SK-N-SH treated with all-trans-retinoic acid at 6 μM for 48 hours (cell line): ENCODE measurements around the gene SIX2.
A peak's percentile ranks its signal among the peaks of the same experiment; 100 is the strongest.

Experiments used
- ATAC-seq: fragments of 200-7000 bp; cut with Tn5 transposase; 3 replicates; pipeline ENCODE4 v1.9.1; 2020; ENCODE audit warnings: mild to moderate bottlenecking, moderate library complexity
- ESRRG ChIP-seq: fragments of 250-450 bp; sonication (Bioruptor Pico); IDR thresholded peaks from 2 replicates; pipeline ENCODE4 v1.6.1; 2021; ENCODE audit warnings: mild to moderate bottlenecking
- ISL1 ChIP-seq: fragments of 250-450 bp; sonication (Bioruptor Pico); IDR thresholded peaks from 2 replicates; pipeline ENCODE4 v2.1.2; 2022; ENCODE audit warnings: mild to moderate bottlenecking, moderate library complexity
- OSR1 ChIP-seq: fragments of 250-450 bp; sonication (Bioruptor Pico); IDR thresholded peaks from 2 replicates; pipeline ENCODE4 v1.8.0; 2022; ENCODE audit warnings: moderate library complexity, mild to moderate bottlenecking, inconsistent platforms
- PATZ1 ChIP-seq: fragments of 250-450 bp; sonication (Bioruptor Pico); IDR thresholded peaks from 2 replicates; pipeline ENCODE4 v1.8.0; 2020; ENCODE audit warnings: mild to moderate bottlenecking, moderate library complexity, borderline replicate concordance
- RARB ChIP-seq: fragments of 250-450 bp; sonication (Bioruptor Pico); IDR thresholded peaks from 2 replicates; pipeline ENCODE4 v1.8.0; 2021; ENCODE audit warnings: mild to moderate bottlenecking, moderate library complexity
- SNAI2 ChIP-seq: fragments of 250-450 bp; sonication (Bioruptor Pico); IDR thresholded peaks from 2 replicates; pipeline ENCODE4 v1.5.0; 2020; ENCODE audit warnings: mild to moderate bottlenecking, moderate library complexity
- TCF4 ChIP-seq: fragments of 250-450 bp; sonication (Bioruptor Pico); IDR thresholded peaks from 2 replicates; pipeline ENCODE4 v1.8.0; 2021; ENCODE audit warnings: mild to moderate bottlenecking, moderate library complexity, borderline replicate concordance
- TOX ChIP-seq: fragments of 250-450 bp; sonication (Bioruptor Pico); IDR thresholded peaks from 2 replicates; pipeline ENCODE4 v1.8.0; 2021; ENCODE audit warnings: mild to moderate bottlenecking, moderate library complexity, borderline replicate concordance
- ZC3H10 ChIP-seq: fragments of 250-450 bp; sonication (Bioruptor Pico); IDR thresholded peaks from 2 replicates; pipeline ENCODE4 v1.5.1; 2021; ENCODE audit warnings: mild to moderate bottlenecking, moderate library complexity
- ZFP3 ChIP-seq: fragments of 250-450 bp; sonication (Bioruptor Pico); IDR thresholded peaks from 2 replicates; pipeline ENCODE4 v1.5.0; 2020; ENCODE audit warnings: mild to moderate bottlenecking, moderate library complexity
- TF ChIP-seq, protein P1 (sequence below): fragments of 250-450 bp; sonication (Bioruptor Pico); IDR thresholded peaks from 2 replicates; pipeline ENCODE4 v1.5.1; 2021; ENCODE audit warnings: mild to moderate bottlenecking, moderate library complexity
- TF ChIP-seq, protein P2 (sequence below): fragments of 250-450 bp; sonication (Bioruptor Pico); IDR thresholded peaks from 2 replicates; pipeline ENCODE4 v1.5.0; 2020; ENCODE audit warnings: mild to moderate bottlenecking, moderate library complexity
- TF ChIP-seq, protein P3 (sequence below): fragments of 250-450 bp; sonication (Bioruptor Pico); IDR thresholded peaks from 2 replicates; pipeline ENCODE4 v1.5.1; 2020; ENCODE audit warnings: low read depth, mild to moderate bottlenecking, moderate library complexity

Gene SIX2

DNA sequence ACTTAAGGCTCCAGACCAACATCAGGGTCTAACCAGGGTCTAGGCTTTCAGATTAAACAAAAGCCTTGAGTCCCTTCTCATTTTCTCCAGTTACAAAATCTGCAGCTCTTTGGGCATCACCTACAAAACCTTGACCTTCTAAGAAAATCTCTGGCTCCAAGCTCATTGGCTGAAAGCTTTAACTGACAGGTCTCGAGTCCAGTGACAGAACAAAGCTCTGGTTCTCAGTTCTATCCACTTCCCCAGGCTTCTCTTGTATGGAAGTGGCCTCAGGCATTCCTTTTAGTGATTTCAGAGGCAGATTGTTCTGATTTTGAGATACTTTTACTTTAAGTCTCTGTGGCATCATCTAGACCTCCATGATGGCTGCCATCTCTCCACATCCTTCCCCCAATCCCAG, 11.3 kb downstream of the SIX2 start (continued):
- TF ChIP-seq, protein P1, sequence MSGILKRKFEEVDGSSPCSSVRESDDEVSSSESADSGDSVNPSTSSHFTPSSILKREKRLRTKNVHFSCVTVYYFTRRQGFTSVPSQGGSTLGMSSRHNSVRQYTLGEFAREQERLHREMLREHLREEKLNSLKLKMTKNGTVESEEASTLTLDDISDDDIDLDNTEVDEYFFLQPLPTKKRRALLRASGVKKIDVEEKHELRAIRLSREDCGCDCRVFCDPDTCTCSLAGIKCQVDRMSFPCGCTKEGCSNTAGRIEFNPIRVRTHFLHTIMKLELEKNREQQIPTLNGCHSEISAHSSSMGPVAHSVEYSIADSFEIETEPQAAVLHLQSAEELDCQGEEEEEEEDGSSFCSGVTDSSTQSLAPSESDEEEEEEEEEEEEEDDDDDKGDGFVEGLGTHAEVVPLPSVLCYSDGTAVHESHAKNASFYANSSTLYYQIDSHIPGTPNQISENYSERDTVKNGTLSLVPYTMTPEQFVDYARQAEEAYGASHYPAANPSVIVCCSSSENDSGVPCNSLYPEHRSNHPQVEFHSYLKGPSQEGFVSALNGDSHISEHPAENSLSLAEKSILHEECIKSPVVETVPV, result no peak
- TF ChIP-seq ZFP3, result no peak
- no peak for TF ChIP-seq RARB (CRISPR knock-in tag)

DNA sequence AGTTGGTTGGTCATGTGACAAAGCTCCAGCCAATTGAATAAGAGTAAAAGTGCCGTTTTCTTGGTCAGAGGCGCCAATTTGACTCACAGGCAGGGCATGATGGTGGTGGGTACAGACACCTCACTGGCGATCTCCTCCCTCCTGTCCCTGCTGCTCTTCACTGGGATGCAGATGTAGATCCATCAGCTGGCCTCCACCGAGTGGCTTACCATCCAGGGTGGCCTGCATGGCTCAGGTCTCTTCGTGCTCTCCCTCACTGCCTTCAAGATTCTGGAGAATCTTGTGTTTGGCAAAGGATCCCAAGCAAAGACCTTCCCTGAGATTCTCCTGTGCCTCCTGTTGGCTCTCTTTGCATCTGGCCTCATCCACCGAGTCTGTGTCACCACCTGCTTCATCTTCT, 12.9 kb downstream of the SIX2 start:
- no peak for TF ChIP-seq PATZ1 (CRISPR knock-in tag)
- ATAC-seq, result no peak

GRCh38 chr2:44994377-44994776, 14.9 kb downstream of the SIX2 start:
- no peak for ATAC-seq
- TF ChIP-seq ZFP3 (no peak), SNAI2 (CRISPR knock-in tag) (no peak), TCF4 (0 out of 2 replicates have a peak, but pooled peaks have one; percentile 29)
- TF ChIP-seq, protein P2, sequence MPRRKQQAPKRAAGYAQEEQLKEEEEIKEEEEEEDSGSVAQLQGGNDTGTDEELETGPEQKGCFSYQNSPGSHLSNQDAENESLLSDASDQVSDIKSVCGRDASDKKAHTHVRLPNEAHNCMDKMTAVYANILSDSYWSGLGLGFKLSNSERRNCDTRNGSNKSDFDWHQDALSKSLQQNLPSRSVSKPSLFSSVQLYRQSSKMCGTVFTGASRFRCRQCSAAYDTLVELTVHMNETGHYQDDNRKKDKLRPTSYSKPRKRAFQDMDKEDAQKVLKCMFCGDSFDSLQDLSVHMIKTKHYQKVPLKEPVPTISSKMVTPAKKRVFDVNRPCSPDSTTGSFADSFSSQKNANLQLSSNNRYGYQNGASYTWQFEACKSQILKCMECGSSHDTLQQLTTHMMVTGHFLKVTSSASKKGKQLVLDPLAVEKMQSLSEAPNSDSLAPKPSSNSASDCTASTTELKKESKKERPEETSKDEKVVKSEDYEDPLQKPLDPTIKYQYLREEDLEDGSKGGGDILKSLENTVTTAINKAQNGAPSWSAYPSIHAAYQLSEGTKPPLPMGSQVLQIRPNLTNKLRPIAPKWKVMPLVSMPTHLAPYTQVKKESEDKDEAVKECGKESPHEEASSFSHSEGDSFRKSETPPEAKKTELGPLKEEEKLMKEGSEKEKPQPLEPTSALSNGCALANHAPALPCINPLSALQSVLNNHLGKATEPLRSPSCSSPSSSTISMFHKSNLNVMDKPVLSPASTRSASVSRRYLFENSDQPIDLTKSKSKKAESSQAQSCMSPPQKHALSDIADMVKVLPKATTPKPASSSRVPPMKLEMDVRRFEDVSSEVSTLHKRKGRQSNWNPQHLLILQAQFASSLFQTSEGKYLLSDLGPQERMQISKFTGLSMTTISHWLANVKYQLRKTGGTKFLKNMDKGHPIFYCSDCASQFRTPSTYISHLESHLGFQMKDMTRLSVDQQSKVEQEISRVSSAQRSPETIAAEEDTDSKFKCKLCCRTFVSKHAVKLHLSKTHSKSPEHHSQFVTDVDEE (CRISPR knock-in tag), result no peak

DNA sequence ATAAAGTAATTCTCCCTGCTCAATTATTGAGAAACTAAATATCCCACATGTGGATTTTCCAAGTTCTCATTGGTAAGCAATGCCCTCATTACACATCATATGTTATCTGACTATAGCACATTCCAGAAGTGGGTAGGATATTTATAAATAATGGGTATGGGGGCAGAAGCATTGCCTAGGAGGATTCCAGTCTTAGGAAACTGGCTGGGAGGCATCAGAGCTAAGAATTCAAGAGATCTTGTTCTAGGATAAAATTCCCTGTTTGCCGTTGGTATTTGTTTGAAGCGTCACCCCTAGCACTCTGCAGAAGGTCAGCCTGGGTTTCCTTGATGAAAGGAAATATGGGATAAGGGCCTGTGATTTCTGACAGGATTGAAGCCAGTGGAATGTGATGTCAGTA, 20.1 kb downstream of the SIX2 start:
- TF ChIP-seq ZFP3, result no peak
- no peak for TF ChIP-seq ISL1 (CRISPR knock-in tag)
- no peak for TF ChIP-seq OSR1 (CRISPR knock-in tag)
- ATAC-seq, result no peak

- TF ChIP-seq ZC3H10 (CRISPR knock-in tag), result no peak
- TF ChIP-seq, protein P1, result no peak
- TF ChIP-seq RARB (CRISPR knock-in tag), result no peak
- TF ChIP-seq SNAI2 (CRISPR knock-in tag), result no peak
- no peak for TF ChIP-seq TOX
- no peak for TF ChIP-seq ESRRG
- TF ChIP-seq, protein P3, sequence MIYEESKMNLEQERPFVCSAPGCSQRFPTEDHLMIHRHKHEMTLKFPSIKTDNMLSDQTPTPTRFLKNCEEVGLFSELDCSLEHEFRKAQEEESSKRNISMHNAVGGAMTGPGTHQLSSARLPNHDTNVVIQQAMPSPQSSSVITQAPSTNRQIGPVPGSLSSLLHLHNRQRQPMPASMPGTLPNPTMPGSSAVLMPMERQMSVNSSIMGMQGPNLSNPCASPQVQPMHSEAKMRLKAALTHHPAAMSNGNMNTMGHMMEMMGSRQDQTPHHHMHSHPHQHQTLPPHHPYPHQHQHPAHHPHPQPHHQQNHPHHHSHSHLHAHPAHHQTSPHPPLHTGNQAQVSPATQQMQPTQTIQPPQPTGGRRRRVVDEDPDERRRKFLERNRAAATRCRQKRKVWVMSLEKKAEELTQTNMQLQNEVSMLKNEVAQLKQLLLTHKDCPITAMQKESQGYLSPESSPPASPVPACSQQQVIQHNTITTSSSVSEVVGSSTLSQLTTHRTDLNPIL (CRISPR knock-in tag), result no peak
- ATAC-seq, result no peak
Observed at GRCh38 chr2:44983836-44984604, 25.2 kb downstream of the SIX2 start.

- TF ChIP-seq, protein P3 (CRISPR knock-in tag), result no peak
- TF ChIP-seq, protein P2 (CRISPR knock-in tag), result 0 out of 2 replicates have a peak, but pooled peaks have one; percentile 13
- peak; percentile 97 for ATAC-seq
Observed at GRCh38 chr2:44981714-44982108, 27.5 kb downstream of the SIX2 start.
